GM23338 (cell line): ENCODE results near the gene ESPNL. TPM values are rescaled to one million over a fixed set of nuclear protein-coding genes. Genes with fewer than 3 reads are reported as not detected.

Experiments used
- ATAC-seq: fragments of 200-7000 bp; cut with Tn5 transposase; 3 replicates; pipeline ENCODE4 v1.9.1; 2020
- DNase-seq: peaks from one replicate; pipeline ENCODE4 v3.0.0-alpha.2; 2015; ENCODE audit warnings: low spot score
- H2AFZ ChIP-seq: fragments of 200-600 bp; sonication (generic); 2 replicates; pipeline ENCODE4 v1.8.0; 2016; ENCODE audit warnings: antibody characterized with exemption, mild to moderate bottlenecking, moderate library complexity
- H3F3A ChIP-seq: fragments of 200-600 bp; sonication (generic); replicated peaks from 2 replicates; pipeline ENCODE4 v1.8.0; 2017; ENCODE audit warnings: antibody characterized with exemption, mixed run types, low read depth
- H3K27ac ChIP-seq: fragments of 200-600 bp; sonication (generic); 2 replicates; pipeline ENCODE4 v1.6.1; 2016; ENCODE audit warnings: low read depth
- H3K27me3 ChIP-seq: fragments of 200-600 bp; sonication (generic); 2 replicates; pipeline ENCODE4 v1.8.0; 2016; ENCODE audit warnings: mild to moderate bottlenecking, mixed run types, moderate library complexity; ENCODE audit not compliant: insufficient read depth
- H3K36me3 ChIP-seq: fragments of 200-600 bp; sonication (generic); 2 replicates; pipeline ENCODE4 v1.8.0; 2016; ENCODE audit warnings: mild to moderate bottlenecking; ENCODE audit not compliant: insufficient read depth
- H3K4me1 ChIP-seq: fragments of 200-600 bp; sonication (generic); 2 replicates; pipeline ENCODE4 v1.8.0; 2016; ENCODE audit warnings: mild to moderate bottlenecking, moderate library complexity; ENCODE audit not compliant: insufficient read depth
- H3K4me2 ChIP-seq: fragments of 200-600 bp; sonication (generic); 2 replicates; pipeline ENCODE4 v1.7.1; 2017; ENCODE audit warnings: mixed run types
- H3K4me3 ChIP-seq: fragments of 200-600 bp; sonication (generic); 2 replicates; pipeline ENCODE4 v1.6.1; 2016; ENCODE audit warnings: mixed run types
- H3K79me2 ChIP-seq: fragments of 200-600 bp; sonication (generic); replicated peaks from 2 replicates; pipeline ENCODE4 v1.8.0; 2017; ENCODE audit warnings: mild to moderate bottlenecking; ENCODE audit not compliant: insufficient read depth
- H3K9me2 ChIP-seq: fragments of 200-600 bp; sonication (generic); 2 replicates; pipeline ENCODE4 v1.8.0; 2017; ENCODE audit not compliant: insufficient read depth
- H4K20me1 ChIP-seq: fragments of 200-600 bp; sonication (generic); replicated peaks from 2 replicates; pipeline ENCODE4 v1.8.0; 2017; ENCODE audit warnings: mild to moderate bottlenecking; ENCODE audit not compliant: insufficient read depth
- H3K27ac Mint-ChIP-seq: 2 replicates; pipeline ENCODE4 v1.8.0; 2020; ENCODE audit warnings: inconsistent platforms, mild to moderate bottlenecking, moderate library complexity, mixed read lengths
- H3K27me3 Mint-ChIP-seq: 3 replicates; pipeline ENCODE4 v1.8.0; 2022; ENCODE audit warnings: low read depth, mild to moderate bottlenecking, moderate library complexity, mixed read lengths, inconsistent platforms; ENCODE audit not compliant: insufficient read depth, poor library complexity
- H3K36me3 Mint-ChIP-seq: 3 replicates; pipeline ENCODE4 v1.8.0; 2021; ENCODE audit warnings: low read depth, mild to moderate bottlenecking, inconsistent platforms, moderate library complexity, mixed read lengths
- H3K4me1 Mint-ChIP-seq: 3 replicates; pipeline ENCODE4 v1.8.0; 2020; ENCODE audit warnings: mild to moderate bottlenecking, inconsistent platforms, mixed read lengths
- H3K4me3 Mint-ChIP-seq: 3 replicates; pipeline ENCODE4 v1.8.0; 2021; ENCODE audit warnings: moderate library complexity, mild to moderate bottlenecking, inconsistent platforms, mixed read lengths
- H3K9me3 Mint-ChIP-seq: 3 replicates; pipeline ENCODE4 v1.8.0; 2020; ENCODE audit warnings: moderate library complexity, mild to moderate bottlenecking, inconsistent platforms, mixed read lengths
- CREB1 ChIP-seq: fragments of 250-450 bp; sonication (Bioruptor Pico); IDR thresholded peaks from 2 replicates; pipeline ENCODE4 v1.5.0; 2020; ENCODE audit warnings: low read depth, mild to moderate bottlenecking, moderate library complexity
- CTCF ChIP-seq, 2 experiments: fragments of 200-600 bp in 1 of 2; sonication (generic) in 1 of 2; conservative IDR thresholded peaks; 2 replicates each; pipeline versions ENCODE4 v1.5.1 to v1.6.1; 2016 to 2017; ENCODE audit warnings: antibody characterized with exemption in 2 of 2, low read depth in 2 of 2, mild to moderate bottlenecking in 2 of 2, moderate library complexity in 1 of 2
- ETS1 ChIP-seq: IDR thresholded peaks from 2 replicates; pipeline ENCODE4 v1.6.1; 2016; ENCODE audit warnings: antibody characterized with exemption
- EZH2 ChIP-seq: fragments of 200-600 bp; sonication (generic); IDR thresholded peaks from one replicate; pipeline ENCODE4 v1.8.0; 2017; ENCODE audit warnings: antibody characterized with exemption, mild to moderate bottlenecking, low read depth; ENCODE audit not compliant: unreplicated experiment
- EZH2phosphoT487 ChIP-seq: fragments of 200-600 bp; sonication (generic); IDR thresholded peaks from one replicate; pipeline ENCODE4 v1.8.1; 2018; ENCODE audit warnings: antibody characterized with exemption; ENCODE audit not compliant: unreplicated experiment
- JUNB ChIP-seq: IDR thresholded peaks from one replicate; pipeline ENCODE4 v1.6.1; 2016; ENCODE audit warnings: antibody characterized with exemption; ENCODE audit not compliant: unreplicated experiment
- NANOG ChIP-seq: IDR thresholded peaks from 2 replicates; pipeline ENCODE4 v1.6.1; 2016; ENCODE audit warnings: antibody characterized with exemption, borderline replicate concordance
- POLR2AphosphoS5 ChIP-seq: IDR thresholded peaks from 2 replicates; pipeline ENCODE4 v1.6.1; 2016; ENCODE audit warnings: antibody characterized with exemption, low read depth
- REST ChIP-seq: IDR thresholded peaks from one replicate; pipeline ENCODE4 v1.6.1; 2018; ENCODE audit warnings: antibody characterized with exemption; ENCODE audit not compliant: unreplicated experiment
- STAT1 ChIP-seq: IDR thresholded peaks from one replicate; pipeline ENCODE4 v1.6.1; 2016; ENCODE audit warnings: antibody characterized with exemption; ENCODE audit not compliant: unreplicated experiment
- ZNF114 ChIP-seq: fragments of 250-450 bp; sonication (Bioruptor Pico); IDR thresholded peaks from 2 replicates; pipeline ENCODE4 v1.5.0; 2020; ENCODE audit warnings: mild to moderate bottlenecking, moderate library complexity
- ZNF331 ChIP-seq: fragments of 250-450 bp; sonication (Bioruptor Pico); IDR thresholded peaks from 2 replicates; pipeline ENCODE4 v1.5.0; 2020; ENCODE audit warnings: low read depth, mild to moderate bottlenecking, moderate library complexity
- polyA plus RNA-seq: library from polyadenylated mRNA; unstranded; fragments of >200 nt; fragmentation: Nextera tagmentation; extraction: Ambion mirVana; gene quantifications from 2 replicates; pipeline ENCODE4 v1.2.1, GENCODE V29; 2016
- total RNA-seq: library from RNA; depleted of rRNA; stranded (reverse); fragments of >200 nt; shearing (Covaris generic); gene quantifications from 2 replicates; pipeline ENCODE4 v1.2.3, GENCODE V29; 2014
- TF ChIP-seq, protein P1 (sequence below): fragments of 250-450 bp; sonication (Bioruptor Pico); IDR thresholded peaks from 2 replicates; pipeline ENCODE4 v1.5.0; 2020; ENCODE audit warnings: mild to moderate bottlenecking, moderate library complexity

The ESPNL gene
- total and polyA plus RNA-seq, 2 experiments from 2014 or later: 0.44 to 3.1 TPM

- H3K4me2 ChIP-seq: no peak overlapping the region
- H3K4me3 Mint-ChIP-seq: no peak overlapping the region
- H4K20me1 ChIP-seq: no peaks in the 10 kb centered on the region; the same call in none of the 2 replicates
- H3K4me1 Mint-ChIP-seq: no peaks in the 10 kb centered on the region
- ATAC-seq: no peak
- no peak overlapping the region for H3K27ac Mint-ChIP-seq
- H3K27me3 ChIP-seq: no peaks in the 10 kb centered on the region
- H3K36me3 ChIP-seq: peaks cover 20% of the 10 kb centered on the region
- DNase-seq: no peak
- peaks cover 52% of the 10 kb centered on the region for H3K36me3 Mint-ChIP-seq
- H3F3A ChIP-seq: no peaks in the 10 kb centered on the region
- H3K27ac ChIP-seq: no peak overlapping the region
- no peak overlapping the region for H2AFZ ChIP-seq
- H3K79me2 ChIP-seq: no peaks in the 10 kb centered on the region
- TF ChIP-seq EZH2phosphoT487 (no peak), ZNF331 (CRISPR knock-in tag) (no peak), CTCF (conservative IDR thresholded peaks at IDR 0.05; ENCODE audit: low read depth in 2 of 2) (no peak), ZNF114 (CRISPR knock-in tag) (no peak), REST (no peak), ETS1 (no peak), EZH2 (no peak), NANOG (no peak), STAT1 (no peak), JUNB (no peak), CREB1 (no peak), POLR2AphosphoS5 (no peak)
- TF ChIP-seq, protein P1, sequence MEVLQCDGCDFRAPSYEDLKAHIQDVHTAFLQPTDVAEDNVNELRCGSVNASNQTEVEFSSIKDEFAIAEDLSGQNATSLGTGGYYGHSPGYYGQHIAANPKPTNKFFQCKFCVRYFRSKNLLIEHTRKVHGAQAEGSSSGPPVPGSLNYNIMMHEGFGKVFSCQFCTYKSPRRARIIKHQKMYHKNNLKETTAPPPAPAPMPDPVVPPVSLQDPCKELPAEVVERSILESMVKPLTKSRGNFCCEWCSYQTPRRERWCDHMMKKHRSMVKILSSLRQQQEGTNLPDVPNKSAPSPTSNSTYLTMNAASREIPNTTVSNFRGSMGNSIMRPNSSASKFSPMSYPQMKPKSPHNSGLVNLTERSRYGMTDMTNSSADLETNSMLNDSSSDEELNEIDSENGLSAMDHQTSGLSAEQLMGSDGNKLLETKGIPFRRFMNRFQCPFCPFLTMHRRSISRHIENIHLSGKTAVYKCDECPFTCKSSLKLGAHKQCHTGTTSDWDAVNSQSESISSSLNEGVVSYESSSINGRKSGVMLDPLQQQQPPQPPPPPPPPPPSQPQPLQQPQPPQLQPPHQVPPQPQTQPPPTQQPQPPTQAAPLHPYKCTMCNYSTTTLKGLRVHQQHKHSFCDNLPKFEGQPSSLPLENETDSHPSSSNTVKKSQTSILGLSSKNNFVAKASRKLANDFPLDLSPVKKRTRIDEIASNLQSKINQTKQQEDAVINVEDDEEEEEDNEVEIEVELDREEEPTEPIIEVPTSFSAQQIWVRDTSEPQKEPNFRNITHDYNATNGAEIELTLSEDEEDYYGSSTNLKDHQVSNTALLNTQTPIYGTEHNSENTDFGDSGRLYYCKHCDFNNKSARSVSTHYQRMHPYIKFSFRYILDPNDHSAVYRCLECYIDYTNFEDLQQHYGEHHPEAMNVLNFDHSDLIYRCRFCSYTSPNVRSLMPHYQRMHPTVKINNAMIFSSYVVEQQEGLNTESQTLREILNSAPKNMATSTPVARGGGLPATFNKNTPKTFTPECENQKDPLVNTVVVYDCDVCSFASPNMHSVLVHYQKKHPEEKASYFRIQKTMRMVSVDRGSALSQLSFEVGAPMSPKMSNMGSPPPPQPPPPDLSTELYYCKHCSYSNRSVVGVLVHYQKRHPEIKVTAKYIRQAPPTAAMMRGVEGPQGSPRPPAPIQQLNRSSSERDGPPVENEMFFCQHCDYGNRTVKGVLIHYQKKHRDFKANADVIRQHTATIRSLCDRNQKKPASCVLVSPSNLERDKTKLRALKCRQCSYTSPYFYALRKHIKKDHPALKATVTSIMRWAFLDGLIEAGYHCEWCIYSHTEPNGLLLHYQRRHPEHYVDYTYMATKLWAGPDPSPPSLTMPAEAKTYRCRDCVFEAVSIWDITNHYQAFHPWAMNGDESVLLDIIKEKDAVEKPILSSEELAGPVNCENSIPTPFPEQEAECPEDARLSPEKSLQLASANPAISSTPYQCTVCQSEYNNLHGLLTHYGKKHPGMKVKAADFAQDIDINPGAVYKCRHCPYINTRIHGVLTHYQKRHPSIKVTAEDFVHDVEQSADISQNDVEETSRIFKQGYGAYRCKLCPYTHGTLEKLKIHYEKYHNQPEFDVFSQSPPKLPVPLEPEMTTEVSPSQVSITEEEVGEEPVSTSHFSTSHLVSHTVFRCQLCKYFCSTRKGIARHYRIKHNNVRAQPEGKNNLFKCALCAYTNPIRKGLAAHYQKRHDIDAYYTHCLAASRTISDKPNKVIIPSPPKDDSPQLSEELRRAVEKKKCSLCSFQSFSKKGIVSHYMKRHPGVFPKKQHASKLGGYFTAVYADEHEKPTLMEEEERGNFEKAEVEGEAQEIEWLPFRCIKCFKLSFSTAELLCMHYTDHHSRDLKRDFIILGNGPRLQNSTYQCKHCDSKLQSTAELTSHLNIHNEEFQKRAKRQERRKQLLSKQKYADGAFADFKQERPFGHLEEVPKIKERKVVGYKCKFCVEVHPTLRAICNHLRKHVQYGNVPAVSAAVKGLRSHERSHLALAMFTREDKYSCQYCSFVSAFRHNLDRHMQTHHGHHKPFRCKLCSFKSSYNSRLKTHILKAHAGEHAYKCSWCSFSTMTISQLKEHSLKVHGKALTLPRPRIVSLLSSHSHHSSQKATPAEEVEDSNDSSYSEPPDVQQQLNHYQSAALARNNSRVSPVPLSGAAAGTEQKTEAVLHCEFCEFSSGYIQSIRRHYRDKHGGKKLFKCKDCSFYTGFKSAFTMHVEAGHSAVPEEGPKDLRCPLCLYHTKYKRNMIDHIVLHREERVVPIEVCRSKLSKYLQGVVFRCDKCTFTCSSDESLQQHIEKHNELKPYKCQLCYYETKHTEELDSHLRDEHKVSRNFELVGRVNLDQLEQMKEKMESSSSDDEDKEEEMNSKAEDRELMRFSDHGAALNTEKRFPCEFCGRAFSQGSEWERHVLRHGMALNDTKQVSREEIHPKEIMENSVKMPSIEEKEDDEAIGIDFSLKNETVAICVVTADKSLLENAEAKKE (CRISPR knock-in tag): no peak
- H3K4me1 ChIP-seq: no peaks in the 10 kb centered on the region
- peaks cover 4% of the 10 kb centered on the region for H3K27me3 Mint-ChIP-seq
- H3K4me3 ChIP-seq: no peak overlapping the region
- no peaks in the 10 kb centered on the region for H3K9me2 ChIP-seq
- no peaks in the 10 kb centered on the region for H3K9me3 Mint-ChIP-seq
Observed at GRCh38 chr2:238174291-238174690, 74.2 kb downstream of the ESPNL start.
